Measurements from ENCODE around the gene INTS11.
"Not testable (repeated sequence)": the region's sequence is repeated elsewhere in the genome, so short reads cannot be mapped to it uniquely, and the experiment has no call there.

The INTS11 gene

DNA sequence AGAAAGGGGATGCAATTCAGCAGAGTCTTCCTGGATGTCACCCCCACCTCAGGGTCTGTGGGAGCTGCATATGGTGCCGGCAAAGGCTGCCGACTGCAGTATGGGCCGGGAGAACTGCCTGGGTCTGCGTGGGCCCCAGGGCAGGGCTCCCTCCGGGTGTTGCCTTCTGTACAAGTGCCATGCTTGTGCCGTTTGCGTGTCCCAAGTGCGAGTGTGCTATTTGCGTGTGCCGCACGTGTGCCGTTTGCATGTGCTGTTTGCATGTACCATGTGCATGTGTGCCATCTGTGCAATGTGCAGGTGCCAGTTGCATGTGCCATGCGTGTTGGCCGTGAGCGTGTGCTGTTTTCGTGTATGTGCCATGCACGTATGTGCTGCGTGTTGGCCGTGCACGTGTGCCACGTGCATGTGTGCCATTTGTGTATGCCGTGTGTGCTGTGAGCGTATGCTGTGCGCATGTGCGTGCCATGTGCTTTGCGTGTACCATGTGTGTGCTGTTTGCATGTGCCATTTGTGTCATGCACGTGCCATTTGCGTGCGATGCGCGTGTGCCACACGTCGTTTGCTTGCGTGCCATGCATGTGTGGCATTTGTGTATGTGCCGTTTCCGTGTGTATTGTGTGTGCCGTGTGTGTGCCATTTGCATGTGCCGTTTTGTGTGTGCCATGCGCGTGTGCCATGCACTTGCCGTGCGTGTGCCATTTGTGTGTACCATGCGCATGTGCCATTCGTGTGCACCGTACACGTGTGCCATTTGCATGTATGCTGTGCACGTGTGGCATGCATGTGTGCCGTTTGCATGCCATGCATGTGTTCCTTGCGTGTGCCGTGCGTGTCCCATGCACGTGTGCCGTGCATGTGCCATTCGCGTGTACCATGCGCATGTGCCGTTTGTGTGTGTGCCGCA is 5.1 kb upstream of the INTS11 start:
- no peak for DNase-seq

DNA sequence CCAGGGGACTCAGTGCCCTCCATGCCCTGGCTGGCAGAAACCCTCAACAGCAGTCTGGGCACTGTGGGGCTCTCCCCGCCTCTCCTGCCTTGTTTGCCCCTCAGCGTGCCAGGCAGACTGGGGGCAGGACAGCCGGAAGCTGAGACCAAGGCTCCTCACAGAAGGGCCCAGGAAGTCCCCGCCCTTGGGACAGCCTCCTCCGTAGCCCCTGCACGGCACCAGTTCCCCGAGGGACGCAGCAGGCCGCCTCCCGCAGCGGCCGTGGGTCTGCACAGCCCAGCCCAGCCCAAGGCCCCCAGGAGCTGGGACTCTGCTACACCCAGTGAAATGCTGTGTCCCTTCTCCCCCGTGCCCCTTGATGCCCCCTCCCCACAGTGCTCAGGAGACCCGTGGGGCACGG is 3.8 kb upstream of the INTS11 start:
- no peak for DNase-seq

DNA sequence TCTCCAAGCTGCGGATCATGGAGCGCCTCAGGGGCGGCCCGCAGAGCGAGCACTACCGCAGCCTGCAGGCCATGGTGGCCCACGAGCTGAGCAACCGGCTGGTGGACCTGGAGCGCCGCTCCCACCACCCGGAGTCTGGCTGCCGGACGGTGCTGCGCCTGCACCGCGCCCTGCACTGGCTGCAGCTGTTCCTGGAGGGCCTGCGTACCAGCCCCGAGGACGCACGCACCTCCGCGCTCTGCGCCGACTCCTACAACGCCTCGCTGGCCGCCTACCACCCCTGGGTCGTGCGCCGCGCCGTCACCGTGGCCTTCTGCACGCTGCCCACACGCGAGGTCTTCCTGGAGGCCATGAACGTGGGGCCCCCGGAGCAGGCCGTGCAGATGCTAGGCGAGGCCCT is 2.8 kb upstream of the INTS11 start:
- DNase-seq, result no peak

DNA sequence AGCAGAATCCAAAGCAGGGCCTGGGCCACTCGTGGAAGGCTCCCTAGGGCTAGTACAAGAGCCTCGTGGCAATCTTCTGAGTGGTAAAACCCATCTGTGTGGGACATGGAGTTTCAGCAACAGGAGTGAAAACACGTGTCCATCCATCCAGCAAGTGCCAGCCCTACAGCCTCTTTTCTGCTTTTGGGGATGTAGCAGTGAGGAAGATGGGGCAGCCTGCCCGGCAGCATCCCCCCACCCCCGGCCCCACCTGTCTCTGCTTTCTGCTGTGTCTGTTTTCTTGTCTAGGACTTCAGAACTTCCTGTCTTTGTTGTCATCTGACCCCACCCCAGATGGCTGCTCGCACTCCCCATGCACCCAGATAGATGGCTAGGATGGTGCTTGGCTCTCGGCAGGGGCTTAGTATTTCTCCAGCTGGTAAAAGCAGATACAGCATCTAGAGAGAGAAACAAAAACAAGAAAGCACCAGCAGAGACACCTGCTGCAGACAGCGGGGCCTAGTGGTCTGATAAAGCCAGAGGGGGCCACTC is 1.7 kb upstream of the INTS11 start:
- no peak for DNase-seq

DNA sequence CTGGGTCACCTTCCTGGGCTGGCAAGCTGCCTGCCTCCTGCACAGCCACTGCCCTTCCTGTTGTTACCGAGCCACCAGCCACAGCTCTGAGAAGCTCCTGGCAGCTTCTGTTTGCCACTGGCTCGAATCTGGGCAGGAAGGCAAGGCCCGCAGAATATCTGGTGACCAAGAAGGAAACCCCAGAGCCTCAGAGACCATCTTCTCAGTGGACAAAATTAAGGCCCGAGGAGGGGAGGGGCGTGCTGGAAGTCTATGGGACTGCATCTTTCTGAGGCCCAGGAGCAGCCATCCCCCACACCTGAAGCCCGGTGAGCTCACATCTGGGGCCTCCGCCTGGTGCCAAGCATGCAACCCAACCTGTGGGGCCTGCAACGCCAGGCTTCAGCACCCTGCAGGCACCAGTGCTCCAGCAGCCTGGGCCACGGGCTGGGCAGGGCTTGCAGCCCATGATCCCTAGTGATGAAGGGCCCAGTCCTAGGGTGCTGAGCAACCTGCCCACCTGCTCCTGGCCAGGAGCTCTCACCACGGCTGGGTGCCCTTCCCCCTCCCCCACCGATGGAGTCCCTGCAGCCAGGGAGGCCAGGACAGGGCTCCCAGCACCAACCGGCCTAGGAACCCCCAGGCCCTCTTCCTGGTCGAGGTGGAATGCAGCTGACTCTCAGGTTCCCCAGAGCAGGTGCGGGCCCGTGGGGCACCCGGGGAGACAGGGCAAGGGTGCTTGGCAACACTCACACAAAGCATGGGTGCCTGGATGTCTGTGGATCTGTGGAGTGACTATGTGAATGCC is 1.0 kb upstream of the INTS11 start:
- no peak for DNase-seq

DNA sequence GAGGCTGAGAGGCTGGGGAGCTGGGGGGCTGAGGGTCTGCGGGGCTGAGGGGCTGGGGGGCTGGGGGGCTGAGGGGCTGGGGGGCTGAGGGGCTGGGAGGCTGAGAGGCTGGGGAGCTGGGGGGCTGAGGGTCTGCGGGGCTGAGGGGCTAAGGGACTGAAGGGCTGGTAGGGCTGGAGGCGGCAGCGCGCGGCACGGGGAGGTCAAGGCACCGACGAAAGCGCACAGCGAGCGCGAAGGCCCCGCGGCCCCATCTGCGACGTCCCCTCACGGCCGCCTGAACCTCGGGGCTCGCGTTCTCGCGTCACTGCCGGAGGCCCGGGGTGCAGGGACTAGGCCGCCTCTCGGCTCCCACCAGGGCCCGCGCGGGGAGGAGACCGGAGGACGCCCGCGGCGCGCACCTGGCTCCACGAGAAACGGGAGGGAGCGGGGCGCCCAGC is 356 bp downstream of the INTS11 start:
- DNase-seq, result no peak

DNA sequence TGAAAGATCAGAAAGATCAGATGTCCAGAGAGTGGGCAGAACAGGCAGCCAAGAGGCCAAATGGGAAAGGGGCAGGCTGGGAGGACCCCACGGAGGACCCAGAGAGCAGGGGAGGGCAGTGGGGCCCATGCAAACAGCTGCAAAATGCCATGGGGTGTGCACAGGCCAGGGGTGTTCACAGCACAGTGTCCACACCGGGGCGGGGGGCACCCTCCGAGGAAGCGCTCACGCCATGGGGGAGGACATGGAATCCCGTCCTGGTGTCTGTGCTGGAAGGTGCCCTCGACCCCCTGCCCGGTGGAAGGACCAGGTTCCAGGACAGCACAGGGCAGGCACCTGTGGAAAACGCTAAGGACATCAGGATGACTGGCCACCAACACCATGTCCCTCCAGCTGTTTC is 1.5 kb downstream of the INTS11 start:
- no peak for DNase-seq

DNA sequence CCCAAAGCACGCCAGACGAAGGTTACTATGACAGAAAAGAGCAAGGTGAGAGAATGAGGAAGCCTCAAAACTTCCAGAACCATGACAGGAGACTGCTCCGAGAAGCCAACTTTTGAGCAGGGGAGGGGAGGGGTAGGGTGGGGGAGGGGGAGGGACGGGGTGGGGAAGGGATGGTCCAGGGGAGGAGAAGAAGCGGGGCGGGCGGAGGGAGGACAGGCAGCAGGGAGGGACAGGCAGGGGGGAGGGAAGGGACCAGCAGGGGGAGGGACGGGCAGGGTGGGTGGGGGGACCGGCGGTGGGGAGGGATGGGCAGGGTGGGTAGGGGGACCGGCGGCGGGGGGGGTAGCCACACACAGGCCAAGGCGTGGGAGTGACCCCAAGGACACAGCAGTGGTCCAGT is 2.0 kb downstream of the INTS11 start:
- no peak for DNase-seq

DNA sequence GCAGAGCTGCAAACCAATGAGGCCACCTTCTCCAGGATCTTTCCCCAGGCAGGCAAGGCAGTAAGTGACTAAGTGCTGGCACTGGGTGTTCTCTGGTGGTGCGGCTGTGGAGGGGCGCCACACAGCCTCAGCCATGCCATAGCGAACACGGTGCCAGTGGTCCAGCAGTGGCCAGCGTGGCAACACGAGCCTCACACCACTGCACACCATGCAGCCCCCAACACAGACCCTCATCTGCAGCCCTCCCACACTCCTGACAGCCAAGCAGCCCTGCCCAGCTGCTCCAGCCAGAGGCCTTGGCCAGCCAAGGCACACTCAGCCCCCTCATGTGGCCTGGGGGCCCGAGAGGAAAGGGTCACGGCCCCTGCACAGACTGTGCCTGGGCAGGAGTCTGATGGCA is 3.0 kb downstream of the INTS11 start:
- no peak for DNase-seq

DNA sequence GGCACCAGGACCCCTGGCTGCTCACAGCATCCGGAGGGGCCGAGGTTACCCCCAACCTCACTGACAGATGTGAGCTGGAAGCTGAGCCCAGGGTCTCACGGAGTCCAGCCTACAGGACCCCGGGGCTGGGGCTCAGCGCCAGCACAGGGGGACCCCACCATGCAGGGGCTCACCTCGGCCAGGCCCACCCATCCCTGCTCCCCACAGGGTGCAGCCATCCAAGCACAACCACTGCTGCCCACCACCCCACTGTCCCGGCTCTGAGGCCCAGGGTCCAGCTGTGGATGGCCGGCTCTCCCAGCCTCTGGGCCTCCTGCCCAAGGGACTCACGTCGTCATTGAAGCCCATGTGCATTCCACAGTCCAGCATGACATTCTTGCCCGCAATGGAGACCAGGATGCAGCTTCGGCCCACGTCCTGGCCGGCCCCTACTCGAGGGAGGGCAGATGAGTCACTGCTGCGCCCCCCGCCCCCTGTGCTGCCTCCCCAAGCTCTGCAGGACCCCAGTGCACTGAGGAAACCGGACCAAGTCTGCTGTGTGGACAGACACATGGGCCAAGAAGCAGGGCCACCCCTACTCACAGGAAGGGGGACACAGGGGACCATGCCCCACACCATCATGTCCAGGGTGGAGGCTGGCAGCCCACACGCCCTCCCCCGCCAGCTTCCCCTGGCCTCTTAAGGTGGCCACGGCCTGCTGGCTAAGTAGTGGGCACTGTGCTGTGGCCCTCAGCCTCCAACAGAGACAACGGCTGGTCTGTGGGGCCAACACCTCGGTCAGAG is 3.6 kb downstream of the INTS11 start:
- no peak for DNase-seq

DNA sequence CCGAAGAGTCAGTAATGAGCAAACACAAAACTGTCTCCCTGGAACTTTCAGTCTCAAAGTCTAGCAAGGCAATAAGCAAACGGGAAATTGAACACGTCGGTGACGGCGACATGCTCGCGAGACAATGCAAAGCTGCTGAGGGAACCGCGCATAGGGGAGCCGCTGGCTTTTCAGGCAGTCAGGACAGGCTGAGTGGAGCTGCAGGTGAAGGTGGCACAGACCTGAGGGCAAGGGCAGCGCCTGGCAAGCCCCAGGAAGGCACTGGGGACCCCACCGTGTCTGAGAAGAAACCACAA is 4.9 kb downstream of the INTS11 start:
- DNase-seq, result no peak

DNA sequence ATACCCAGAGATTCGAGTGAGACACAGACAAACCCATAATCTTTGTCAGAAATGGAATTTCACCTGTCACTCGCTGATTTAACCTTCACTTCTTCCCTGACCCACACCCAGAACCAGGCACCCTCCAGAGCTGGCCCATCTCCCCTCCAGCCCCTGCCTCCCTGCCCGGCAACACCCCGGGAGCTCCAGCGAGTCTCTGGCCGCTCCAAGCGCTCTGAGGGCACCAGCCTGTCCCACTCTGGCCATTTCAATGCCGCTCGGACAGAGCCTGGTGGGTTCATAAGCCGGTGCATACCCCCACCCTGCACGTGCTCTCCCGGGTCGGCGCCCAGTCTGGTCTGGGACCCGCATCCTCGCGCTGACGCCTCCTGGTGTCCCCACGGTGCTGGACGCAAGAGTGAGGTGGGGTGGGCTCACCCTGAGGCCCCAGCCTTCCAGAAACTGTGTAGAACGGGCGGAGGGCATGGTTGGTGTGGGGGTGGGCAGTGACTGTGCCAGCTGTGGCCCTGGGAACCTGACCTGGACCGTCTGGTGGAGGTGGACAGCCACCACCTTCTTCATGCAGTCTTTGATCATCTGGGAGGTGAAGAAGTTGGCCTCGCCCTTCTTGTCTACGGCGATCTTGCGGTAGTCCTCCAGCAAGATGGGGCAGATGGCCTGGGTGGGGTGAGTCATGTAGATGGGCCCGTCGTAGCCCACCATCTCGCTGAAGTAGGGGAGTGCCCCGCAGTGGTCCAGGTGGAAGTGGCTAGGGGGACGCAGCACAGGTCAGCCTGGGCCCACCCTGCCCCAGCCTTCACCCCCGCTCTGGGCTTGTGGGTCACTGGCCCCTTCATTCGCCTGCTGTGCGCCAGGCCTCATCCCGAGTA is 5.4 kb downstream of the INTS11 start:
- DNase-seq, result no peak

DNA sequence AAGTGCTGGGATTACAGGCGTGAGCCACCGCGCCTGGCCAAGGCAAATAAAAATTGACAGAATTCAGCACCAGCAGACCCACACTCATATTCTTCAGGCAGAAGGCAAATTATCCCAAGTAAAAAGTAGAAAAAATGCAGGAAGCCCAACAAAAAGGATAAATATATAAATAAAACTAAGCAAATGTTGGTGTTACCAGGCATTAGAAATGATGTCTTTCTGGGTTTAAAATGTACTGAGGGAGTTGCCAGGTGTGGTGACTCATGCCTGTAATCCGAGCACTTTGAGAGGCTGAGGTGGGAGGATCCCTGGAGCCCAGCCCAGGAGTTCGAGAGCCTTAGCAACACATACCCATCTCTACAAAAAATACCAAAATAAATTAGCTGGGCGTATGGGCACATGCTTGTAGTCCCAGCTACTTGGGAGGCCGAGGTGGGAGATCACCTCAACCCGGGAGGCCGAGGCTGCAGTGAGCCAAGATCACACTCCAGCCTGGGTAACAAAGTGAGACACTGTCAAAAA is 6.3 kb downstream of the INTS11 start:
- no peak for DNase-seq

DNA sequence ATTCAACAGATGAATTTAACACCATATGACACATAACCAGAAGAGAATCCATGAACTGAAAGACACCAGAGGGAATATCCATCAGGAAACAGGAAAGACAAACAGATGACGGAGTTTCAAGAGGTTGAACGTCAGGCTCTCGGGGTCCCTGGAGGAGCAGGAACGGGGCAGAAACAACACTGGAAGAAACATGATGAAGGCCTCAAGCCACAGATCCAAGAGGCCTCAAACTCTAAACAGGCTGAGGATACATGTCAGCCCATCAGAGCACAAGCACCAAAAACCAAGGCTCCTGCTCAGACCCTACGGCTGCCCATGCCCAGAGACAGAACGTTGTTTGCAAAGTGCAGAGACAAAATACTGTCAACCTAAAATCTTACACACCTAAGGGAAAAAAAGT is 7.0 kb downstream of the INTS11 start:
- DNase-seq, result no peak

DNA sequence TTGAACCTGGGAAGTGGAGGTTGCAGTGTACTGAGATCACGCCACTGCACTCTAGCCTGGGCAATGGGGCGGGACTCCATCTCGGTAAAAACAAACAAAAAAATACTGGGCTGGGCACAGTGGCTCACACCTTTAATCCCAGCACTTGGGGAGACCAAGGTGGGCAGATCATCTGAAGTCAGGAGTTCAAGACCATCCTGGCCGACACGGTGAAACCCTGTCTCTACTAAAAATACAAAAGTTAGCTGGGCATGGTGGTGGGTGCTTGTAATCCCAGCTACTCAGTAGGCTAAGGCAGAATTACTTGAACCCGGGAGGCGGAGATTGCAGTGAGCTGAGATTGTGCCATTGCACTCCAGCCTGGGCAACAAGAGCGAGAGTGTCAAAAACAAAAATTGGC is 8.3 kb downstream of the INTS11 start:
- not testable (repeated sequence) for DNase-seq

DNA sequence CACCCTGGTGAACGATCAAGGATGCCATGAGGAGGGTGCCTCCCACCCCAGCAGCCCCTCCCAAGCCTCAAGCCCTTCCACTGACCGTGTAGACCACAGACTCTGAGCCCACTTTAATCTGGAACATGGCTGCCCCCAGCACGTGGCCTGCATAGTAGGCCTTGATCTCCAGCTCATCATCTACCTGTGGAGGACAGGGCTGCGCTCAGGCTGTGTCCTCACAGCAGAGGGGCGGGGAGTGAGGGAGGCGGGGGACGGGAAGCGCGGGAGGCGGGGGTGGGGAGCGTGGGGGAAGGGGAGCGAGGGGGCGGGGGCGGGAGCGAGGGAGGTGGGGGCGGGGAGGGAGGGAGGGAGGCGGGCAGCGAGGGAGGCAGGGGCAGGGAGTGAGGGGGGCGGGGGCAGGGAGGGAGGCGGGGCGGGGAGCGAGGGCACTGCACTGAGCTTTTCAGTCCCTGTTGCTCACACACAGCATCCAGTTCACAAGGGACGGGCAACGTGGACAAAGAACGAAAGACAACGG is 9.0 kb downstream of the INTS11 start:
- no peak for DNase-seq

DNA sequence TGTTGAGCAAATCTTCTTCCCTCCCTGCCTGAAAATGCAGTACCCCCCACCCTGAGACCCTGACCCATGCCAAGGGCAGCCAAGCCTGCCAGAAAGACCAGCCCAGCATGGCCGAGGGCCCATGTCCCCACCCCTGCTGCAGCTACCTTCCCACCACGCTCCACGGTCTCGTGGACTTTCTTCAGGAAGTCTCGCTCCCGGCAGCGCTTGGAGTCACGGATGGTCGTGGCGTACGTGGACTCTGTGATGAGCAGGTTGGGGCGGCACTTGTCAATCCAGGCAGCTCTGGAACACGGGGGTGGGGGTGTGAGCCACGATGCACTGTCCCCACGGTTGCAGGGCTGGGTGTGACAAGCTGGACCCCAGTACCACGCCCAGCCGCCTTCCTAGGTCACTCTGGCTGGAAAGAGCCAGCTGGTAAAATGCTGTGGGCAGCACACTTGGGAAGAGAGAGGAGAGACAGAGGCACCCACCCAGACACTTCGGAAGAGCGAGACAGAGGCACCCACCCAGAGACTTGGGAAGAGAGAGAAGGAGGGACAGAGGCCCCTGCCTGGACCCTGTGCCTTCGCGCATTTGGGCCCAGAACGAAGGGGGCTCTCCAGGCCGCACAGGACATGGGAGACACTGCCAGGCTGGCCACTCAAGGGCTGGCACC is 9.7 kb downstream of the INTS11 start:
- DNase-seq, result no peak

DNA sequence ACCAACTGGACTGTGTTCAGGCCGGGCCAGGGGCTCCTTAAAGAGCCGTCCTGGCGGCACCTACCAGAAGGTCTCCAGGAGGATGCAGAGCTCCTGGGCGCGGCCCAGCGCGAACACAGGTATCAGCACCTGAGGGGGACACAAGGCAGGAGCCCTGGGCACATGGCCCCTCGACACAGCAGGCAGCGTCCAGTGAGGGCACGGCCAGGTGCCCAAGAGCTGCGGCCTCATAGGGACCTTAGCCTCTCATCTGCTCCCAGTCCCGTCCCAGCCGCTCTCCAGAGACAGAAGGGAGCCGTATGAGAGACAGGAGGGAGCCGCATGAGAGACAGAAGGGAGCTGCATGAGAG is 10.2 kb downstream of the INTS11 start:
- DNase-seq, result no peak

DNA sequence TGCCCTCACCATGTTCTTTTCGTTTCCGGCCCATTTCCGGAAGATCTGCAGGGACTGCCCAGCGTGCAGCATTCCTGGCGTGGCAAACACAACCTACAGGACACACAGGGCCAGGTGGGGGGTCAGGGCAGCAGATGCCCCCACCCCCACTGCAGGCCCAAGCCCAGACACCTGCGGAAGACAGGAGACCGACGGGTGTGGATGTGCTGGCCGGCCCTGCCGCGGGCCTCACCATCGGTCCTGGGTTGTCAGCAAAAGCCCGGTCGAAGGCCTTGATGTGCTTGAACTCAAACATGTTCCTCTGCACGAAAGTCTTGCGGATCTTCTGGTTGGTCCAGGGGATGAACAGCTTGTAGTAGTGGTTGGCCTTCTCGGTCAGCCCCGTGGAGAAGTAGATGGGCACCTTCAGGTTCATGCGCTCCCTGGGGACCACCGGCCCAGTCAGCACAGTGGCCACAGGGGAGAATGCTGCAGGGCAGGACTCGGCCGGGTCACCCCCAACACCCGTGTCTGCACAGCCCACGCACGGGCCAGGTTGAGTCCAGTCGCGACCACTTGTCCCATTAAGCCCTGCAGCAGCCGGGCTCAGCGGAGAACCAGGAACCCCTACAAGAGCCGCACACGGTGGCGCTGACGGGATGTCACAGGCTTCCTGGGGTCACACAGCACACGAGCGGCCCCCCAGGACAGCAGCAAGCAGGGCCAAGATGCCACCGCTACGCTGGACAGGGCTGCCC is 10.8 kb downstream of the INTS11 start:
- no peak for DNase-seq

DNA sequence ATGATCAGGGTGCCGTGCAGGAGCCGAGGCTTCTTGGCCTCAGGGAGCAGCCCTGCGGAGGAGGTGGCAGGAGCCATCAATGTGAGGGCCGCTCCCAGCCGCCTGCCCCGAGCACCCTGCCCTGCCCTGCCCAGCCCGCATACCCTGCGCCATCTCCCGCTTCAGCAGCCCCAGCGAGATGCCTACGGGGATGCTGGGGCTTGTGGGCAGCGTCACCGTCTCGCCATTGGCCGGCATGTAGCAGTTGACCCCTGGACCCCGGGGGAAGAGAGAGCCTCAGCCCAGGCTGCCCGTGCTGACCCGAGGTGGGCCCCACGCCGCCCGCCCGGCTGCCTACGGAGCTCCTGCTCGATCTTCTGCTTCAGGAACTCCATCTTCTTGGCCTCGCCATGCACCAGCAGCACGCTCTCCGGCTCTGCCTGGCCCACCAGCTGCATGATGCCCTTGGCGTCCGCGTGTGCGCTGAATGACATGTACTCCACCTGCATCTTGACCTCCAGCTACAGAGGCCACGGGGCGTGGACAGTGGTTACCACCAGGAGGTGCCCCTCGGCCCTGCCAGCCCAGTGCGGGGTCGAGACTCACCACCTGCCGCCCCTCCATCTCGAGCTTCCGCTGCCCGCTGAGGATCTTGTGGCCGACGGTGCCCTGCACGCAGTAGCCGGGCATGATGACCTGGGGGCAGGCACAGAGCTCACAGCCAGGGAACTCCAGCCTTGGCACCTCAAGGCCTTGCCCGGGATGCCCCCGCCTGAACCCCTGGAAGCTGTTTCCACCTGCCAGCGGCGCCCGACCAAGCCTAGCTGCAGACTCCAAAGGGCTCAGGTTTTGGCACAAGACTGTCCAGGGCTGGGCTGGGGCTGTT is 11.8 kb downstream of the INTS11 start:
- no peak for DNase-seq
